Myocyte (in vitro differentiated cells): ENCODE results near the gene DUSP1. TPM values are rescaled to one million over a fixed set of nuclear protein-coding genes. Genes with fewer than 3 reads are reported as not detected.
"Not testable (repeated sequence)": the region's sequence is repeated elsewhere in the genome, so short reads cannot be mapped to it uniquely, and the experiment has no call there.

Experiments used
- DNase-seq: peaks from one replicate; pipeline ENCODE4 v3.0.0-alpha.2; 2012; ENCODE audit warnings: low read depth
- polyA plus RNA-seq: library from polyadenylated mRNA; unstranded; fragments of >200 nt; gene quantifications from one replicate; pipeline ENCODE4 v1.2.1, GENCODE V29; 2012; ENCODE audit warnings: missing spikeins
- total RNA-seq: library from RNA; depleted of rRNA; stranded (reverse); fragments of >200 nt; gene quantifications from 2 replicates; pipeline ENCODE4 v1.2.3, GENCODE V29; 2014

Gene DUSP1, protein sequence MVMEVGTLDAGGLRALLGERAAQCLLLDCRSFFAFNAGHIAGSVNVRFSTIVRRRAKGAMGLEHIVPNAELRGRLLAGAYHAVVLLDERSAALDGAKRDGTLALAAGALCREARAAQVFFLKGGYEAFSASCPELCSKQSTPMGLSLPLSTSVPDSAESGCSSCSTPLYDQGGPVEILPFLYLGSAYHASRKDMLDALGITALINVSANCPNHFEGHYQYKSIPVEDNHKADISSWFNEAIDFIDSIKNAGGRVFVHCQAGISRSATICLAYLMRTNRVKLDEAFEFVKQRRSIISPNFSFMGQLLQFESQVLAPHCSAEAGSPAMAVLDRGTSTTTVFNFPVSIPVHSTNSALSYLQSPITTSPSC
- 78.1 and 127 TPM in 2 replicates for total RNA-seq
- polyA plus RNA-seq: 62.7 TPM

DNA sequence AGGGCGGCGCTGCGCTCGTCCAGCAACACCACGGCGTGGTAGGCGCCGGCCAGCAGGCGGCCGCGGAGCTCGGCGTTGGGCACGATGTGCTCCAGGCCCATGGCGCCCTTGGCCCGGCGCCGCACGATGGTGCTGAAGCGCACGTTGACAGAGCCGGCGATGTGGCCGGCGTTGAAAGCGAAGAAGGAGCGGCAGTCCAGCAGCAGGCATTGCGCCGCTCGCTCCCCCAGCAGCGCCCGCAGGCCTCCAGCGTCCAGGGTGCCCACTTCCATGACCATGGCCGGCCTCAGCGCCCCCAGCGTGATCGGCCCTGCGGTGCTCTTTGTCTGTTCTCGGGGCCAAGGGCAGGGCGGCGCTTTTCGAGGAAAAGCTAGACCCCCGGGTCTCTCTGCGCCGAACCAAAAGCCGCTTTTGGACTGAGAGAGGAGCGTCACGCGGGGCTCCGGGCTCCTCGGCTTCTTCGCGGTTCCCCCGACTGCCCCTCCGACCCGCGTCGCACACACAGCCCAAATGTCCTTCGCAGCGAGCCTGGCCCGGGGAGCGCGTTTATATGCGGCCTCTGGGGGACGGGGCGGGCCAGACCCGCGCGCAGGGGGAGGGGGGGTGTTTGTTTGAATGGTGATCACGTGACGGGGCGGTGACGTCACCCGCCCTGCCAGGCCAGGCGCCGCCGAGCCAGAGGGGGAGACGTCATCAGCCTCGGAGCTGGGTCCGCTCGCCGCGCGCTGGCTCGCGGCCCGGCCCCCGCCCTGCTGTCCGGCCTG lies at the start of gene DUSP1:
Gene DUSP1 (minus strand): TSS at position 521 of the 764 bp plus-strand sequence. CDS start 243 bp downstream, at position 278.
- peak; percentile 98 for DNase-seq

DNA sequence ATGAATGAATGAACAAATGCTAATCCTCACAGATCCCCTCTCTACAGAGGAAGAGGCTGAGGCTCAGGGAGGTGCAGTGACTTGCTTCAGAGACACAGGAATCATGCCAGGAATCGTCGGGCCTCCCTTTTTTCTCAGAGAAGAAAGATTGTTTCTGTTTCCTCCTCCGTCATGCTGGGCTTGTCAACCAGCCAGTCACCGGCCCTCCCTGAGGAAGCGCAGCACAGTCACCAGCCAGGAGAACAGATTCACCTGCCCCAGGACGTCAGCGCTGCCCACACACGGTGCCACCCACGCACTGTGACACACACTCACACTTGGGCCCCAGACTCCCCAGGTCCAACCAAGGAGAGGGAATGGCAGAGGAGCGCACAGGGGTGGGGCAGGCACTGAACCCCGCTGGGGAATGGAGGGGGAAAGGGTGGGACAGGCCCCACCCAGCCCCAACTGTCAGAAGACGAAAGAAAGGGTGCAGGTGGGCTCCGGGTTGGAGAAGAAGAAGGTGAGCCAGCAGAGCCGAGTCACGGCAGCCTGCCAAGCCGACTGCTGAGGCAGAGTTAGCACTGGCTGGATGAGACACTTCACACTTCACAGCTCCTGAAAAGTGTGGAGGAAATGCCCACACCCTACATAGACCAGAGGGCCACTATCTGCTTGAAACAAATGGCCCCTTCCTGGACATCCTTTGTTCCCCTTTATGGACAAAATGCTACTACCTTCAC lies 49.2 kb upstream of the DUSP1 start:
- no peak for DNase-seq

DNA sequence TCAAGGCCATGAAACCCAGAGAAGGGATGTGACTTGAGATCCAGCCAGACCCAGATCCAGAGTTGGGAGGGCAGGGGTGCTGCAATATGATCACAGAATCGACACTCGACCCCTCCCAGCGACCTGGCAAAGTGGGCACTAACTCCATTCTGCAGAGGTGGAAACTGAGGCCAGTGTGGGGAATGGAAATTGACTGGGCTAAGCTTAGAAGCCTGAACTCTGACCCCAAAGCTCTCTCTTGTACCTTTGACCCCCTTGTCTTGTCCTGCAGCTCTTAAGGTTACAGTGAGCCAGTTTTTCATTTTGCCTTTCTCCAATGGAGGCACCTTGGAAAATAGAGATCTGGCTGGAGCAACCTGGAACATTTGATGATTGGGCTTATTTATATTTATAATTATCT lies 48.6 kb upstream of the DUSP1 start:
- no peak for DNase-seq

DNA sequence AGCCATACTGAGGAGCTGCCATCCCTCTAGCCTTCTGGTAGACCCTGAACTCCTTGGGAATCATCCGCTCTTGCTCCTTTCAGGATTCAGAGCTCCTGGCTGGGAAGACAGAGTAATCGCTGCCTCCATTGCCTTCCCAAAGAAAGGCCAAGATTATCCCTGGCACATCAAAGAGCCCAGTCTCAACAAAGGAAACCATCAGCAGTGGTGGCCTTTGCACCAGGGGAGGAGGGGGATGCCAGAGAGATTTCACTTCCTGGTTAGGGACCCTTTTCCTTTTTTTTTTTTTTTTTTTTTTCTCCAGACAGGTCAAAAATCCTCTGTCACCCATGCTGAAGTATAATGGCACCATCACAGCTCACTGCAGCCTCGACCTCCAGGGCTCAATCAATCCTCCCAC lies 47.1 kb upstream of the DUSP1 start:
- no peak for DNase-seq

DNA sequence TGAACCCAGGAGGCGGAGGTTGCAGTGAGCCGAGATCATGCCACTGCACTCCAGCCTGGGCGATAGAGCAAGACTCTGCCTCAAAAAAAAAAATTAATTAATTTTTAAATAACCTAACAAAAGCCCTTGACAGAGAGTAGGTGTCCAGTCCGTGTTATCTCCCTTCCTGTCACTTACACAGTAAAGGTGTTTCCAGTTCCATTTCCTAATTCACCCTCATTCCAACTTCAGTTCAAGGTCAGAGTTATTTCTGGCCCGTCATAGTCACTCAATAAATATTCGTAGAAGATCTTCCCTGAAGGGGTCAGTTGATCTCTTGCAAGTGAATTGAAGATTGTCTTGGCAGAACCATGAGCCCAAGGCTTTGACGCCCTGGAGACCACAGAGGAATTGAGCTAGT lies 46.7 kb upstream of the DUSP1 start:
- DNase-seq: no peak

DNA sequence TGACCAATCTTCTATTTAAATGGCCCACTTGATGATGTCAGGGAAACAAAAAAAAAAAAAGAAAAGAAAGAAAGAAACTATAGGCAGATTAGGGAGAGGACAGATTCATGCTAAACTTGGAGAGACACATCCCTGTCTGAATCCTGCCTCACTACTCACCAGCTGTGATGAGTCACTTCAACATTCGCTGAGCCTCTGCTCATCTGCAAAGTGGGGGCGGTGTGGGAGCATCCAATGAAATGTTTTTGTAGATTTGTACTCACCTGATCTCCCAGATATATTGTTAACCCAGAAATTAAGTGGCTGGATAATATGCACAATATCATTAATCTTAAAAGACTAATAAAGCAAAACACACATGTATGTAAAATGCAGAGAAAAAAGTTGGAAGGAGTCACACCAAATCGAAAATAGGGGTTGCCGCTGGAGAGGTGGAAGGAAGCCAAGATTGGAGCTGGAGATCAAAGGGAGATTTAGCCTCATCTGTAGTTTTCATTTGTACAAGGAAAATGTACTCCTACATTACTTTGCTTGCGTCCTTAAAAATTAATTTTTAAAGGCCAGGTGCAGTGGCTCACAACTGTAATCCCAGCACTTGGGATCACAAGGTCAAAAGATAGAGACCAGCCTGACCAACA lies 46.0 kb upstream of the DUSP1 start:
- DNase-seq: peak; percentile 76

DNA sequence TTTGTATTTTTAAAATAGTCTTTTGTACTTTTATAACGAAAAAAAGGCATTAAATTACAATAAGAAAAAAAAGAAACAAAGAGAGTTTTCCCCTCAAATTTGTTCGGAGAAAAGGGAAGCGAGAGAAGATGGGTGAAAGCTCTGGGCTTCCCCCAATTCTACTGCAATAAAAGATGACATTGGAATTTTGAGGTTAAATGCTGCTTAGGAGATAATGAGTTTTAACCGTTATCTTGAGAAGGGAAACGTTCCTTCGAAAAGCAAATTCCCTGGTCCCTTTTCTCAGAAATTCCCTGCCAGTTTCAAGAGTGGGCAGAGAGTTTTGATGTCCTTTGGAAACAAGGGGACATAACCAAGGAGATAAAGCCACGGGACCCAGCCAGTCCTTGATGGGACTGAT lies 44.6 kb upstream of the DUSP1 start:
- DNase-seq: no peak

DNA sequence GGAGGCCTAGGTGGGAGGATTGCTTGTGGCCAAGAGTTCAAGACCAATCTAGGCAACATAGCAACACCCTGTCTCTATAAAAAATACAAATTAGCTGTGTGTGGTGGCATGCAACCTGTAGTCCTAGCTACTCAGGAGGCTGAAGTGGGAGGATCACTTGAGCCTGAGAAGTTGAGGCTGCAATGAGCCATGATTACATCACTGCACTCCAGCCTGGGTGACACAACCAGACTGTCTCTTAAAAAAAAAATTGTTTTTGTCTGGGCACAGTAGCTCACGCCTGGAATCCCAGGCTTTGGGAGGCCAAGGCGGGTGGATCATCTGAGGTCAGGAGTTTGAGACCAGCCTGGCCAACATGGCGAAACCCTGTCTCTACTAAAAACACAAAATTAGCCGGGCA lies 40.0 kb upstream of the DUSP1 start:
- not testable (repeated sequence) for DNase-seq

DNA sequence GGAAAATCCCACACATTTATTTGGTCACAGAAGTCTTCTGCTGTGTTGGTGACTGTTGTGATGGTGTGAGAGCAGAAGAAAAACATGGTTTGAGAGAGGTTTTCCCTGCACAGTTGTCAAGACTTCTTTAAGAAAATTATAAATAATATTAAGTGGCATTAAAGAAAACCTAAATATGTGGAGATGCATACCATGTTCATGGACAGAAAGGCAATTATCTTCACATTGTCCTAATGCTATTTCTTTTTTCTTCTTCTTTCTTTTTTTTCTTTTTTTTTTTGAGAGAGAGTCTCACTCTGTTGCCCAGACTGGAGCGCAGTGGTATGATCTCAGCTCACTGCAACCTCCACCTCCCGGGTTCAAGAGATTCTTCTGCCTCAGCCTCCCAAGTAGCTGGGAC lies 38.8 kb upstream of the DUSP1 start:
- no peak for DNase-seq

GRCh38 chr5:172807766-172808311 lies 36.8 kb upstream of the DUSP1 start:
- no peak for DNase-seq

DNA sequence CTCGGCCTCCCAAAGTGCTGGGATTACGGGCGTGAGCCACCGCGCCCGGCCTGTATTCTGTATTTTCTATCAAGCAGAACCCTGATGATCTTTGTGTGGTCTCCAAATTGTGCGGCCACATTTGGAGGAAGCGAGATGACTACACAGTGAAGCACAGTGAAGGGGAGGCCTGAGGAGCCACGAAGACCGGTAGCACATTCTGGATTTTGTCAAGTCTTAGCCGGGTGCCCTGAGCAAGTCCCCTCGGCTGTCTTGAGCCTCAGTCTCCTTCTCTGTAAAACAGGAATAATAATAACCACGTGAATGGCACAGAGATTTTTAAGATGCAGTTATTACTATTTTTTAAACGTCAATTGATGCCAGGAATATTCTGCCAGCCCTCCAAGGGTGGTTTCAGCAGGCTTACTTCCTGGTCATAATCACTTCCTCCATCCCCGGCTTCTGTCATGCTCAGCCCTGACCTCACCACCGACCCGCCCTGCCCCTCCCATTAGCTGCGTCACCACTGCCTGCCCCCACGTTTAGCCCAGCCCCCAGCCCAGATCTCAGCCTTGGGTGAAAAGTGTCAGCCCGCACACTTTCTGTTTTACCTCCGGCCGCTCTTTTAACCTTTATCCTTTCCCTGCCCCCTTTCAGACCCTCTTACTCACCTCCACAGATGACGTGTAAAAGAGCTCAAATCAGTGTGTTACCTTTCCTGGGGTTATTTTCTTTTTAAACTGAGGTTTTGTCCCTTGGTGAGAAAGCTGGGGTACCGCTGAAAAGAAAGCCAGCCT lies 36.1 kb upstream of the DUSP1 start:
- DNase-seq: peak; percentile 83

DNA sequence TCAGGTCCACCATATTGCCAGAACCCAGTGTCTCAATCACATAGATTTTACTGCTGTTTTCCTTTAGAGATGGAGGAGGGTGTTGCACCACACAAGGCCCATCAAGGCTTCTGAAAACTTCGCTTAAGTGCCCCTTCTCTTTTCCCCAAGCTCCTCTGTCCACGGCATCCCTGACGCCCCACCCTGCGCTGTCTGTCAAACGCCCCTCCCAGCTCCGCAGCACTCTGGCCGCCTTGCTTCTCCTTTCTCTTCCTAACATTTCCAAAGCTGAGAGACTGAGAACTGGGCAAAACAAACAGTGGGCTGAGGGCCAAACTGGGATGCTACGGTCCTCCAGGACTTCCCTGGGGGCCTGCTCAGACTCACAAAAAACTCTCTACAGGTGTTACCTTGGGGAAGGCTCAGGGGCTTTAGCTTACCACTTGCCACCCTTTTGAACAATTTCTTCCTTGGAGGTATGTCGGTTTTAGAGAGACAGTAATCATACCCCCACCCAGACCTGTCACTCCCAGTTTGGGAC lies 34.8 kb upstream of the DUSP1 start:
- no peak for DNase-seq

GRCh38 chr5:172805018-172805683 lies 34.2 kb upstream of the DUSP1 start:
- no peak for DNase-seq

DNA sequence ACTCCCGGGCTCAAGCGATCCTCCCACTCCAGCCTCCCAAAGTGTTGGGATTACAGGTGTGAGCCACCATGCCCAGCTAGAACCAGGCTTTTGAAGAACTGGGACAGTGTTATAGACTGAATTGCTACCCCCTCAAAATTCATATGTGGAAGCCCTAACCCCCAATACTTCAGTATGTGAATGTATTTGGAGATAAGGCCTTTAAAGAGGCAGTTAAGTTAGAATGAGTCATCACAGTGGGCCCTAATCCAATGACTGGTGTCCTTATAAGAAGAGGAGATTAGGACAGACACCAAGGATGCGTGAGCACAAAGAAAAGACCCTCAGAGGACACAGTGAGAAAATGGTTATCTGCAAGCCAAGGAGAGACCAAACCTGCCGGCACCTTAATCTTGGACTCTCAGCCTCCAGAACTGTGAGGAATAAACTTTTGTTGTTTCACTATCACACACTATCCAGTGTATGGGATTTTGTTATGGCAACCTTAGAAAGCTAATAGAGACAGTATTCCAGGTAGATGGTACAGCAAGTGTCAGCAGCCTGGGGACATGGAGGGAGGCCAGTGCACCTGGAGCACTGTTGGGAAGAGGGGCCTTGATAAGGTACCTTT lies 31.7 kb upstream of the DUSP1 start:
- no peak for DNase-seq

- DNase-seq: no peak
Measured at GRCh38 chr5:172802112-172802511, 31.1 kb upstream of the DUSP1 start.

GRCh38 chr5:172801179-172801671 lies 30.2 kb upstream of the DUSP1 start:
- DNase-seq: no peak

DNA sequence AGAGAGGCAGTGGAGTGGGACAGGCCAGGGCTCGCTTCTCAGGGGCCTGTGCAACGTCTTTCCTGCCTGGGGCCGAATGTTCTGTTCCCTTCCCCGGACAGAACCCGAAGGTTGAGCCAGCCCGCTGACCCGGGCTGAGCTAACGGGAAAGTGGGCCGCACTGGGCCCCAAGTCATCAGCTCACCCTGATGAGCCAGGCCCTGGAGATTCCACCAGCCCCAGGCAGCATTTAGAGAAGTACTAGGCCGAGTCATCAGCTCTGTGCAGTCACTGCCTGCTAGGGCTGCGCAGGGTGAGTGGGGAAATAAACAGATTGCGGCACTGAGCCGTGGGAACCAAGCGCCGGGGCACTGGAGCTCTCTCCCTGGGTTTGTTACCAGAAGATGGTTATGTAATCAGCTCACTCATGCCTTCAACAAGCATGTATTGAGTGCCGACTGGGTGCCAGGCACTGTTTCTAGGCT lies 29.1 kb upstream of the DUSP1 start:
- DNase-seq: no peak

DNA sequence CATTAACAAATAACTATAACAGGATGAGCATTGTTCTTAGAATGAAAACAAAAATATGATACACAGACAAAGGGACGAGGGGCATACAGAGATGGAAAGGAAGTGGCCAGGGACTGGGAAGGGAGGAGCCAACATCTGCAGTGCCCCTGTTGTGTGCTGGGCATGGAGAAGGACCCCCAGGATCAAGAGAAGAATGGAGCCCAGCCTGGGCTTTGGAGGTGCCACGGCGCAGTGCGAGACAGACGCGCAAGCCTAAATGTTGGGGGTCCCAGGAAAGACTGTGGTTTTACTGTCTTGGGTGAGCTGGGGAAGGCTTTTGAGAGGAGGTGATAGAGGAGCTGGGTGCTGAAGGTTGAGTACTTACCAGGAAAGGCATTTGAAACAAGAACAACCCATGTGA lies 28.4 kb upstream of the DUSP1 start:
- no peak for DNase-seq
